Neural cell (in vitro differentiated cells): ENCODE measurements around the gene ASCC3. TPM values are rescaled to one million over a fixed set of nuclear protein-coding genes. Genes with fewer than 3 reads are reported as not detected.

Source experiments
- H2AFZ ChIP-seq: fragments of 200-600, 300-800 bp; sonication (generic), shearing (Covaris generic); 2 replicates; pipeline ENCODE4 v1.6.0; 2014; ENCODE audit warnings: low read depth, mild to moderate bottlenecking, antibody characterized with exemption, low read length, moderate library complexity
- H3F3A ChIP-seq: fragments of 200-600 bp; shearing (Covaris generic); 2 replicates; pipeline ENCODE4 v1.6.1; 2016; ENCODE audit warnings: mild to moderate bottlenecking, moderate library complexity, mixed read lengths, antibody characterized with exemption, low read length; ENCODE audit not compliant: insufficient read depth, poor library complexity, severe bottlenecking
- H3K27ac ChIP-seq: fragments of 200-600, 300-800 bp; sonication (generic), shearing (Covaris generic); 2 replicates; pipeline ENCODE4 v1.5.1; 2014; ENCODE audit warnings: mild to moderate bottlenecking, low read length, moderate library complexity
- H3K27me3 ChIP-seq: fragments of 300-800, 200-600 bp; sonication (generic), shearing (Covaris generic); 2 replicates; pipeline ENCODE4 v1.6.0; 2014; ENCODE audit warnings: mild to moderate bottlenecking, low read depth, low read length, moderate library complexity; ENCODE audit not compliant: insufficient read depth
- H3K36me3 ChIP-seq: fragments of 300-800, 200-600 bp; sonication (generic), shearing (Covaris generic); 2 replicates; pipeline ENCODE4 v1.5.1; 2014; ENCODE audit warnings: mild to moderate bottlenecking, antibody characterized with exemption, low read length, moderate library complexity; ENCODE audit not compliant: insufficient read depth
- H3K4me2 ChIP-seq: fragments of 300-800, 200-600 bp; sonication (generic), shearing (Covaris generic); 2 replicates; pipeline ENCODE4 v1.6.0; 2014; ENCODE audit warnings: mild to moderate bottlenecking, low read length
- H3K4me3 ChIP-seq: fragments of 300-800, 200-600 bp; sonication (generic), shearing (Covaris generic); 2 replicates; pipeline ENCODE4 v1.5.1; 2014; ENCODE audit warnings: mild to moderate bottlenecking, low read length, moderate library complexity
- H3K79me2 ChIP-seq: fragments of 200-600 bp; shearing (Covaris generic); replicated peaks from 2 replicates; pipeline ENCODE4 v1.6.0; 2014; ENCODE audit warnings: mild to moderate bottlenecking, low read length, moderate library complexity; ENCODE audit not compliant: insufficient read depth
- H3K9ac ChIP-seq: fragments of 300-800, 200-600 bp; sonication (generic), shearing (Covaris generic); 2 replicates; pipeline ENCODE4 v1.6.1; 2016; ENCODE audit warnings: mild to moderate bottlenecking, low read length, mixed read lengths
- H3K9me2 ChIP-seq: fragments of 200-600 bp; shearing (Covaris generic); 2 replicates; pipeline ENCODE4 v1.6.1; 2016; ENCODE audit warnings: mild to moderate bottlenecking, low read length, mixed read lengths; ENCODE audit not compliant: insufficient read depth
- H3K9me3 ChIP-seq: fragments of 200-600, 300-800 bp; sonication (generic), shearing (Covaris generic); 2 replicates; pipeline ENCODE4 v1.6.1; 2016; ENCODE audit warnings: mild to moderate bottlenecking, mixed run types, low read length, moderate library complexity, mixed read lengths
- H4K20me1 ChIP-seq: fragments of 200-600 bp; shearing (Covaris generic); 2 replicates; pipeline ENCODE4 v1.6.1; 2016; ENCODE audit warnings: mild to moderate bottlenecking, mixed run types; ENCODE audit not compliant: insufficient read depth
- EP300 ChIP-seq: fragments of 450-650 bp; conservative IDR thresholded peaks from 2 replicates; pipeline ENCODE4 v1.6.1; 2014; ENCODE audit warnings: antibody characterized with exemption, mild to moderate bottlenecking, moderate library complexity; ENCODE audit not compliant: poor library complexity, severe bottlenecking
- EZH2 ChIP-seq: fragments of 200-600, 300-800 bp; shearing (Covaris generic), sonication (generic); IDR thresholded peaks from 2 replicates; pipeline ENCODE4 v1.6.1; 2014; ENCODE audit warnings: antibody characterized with exemption, low read length, borderline replicate concordance, mild to moderate bottlenecking; ENCODE audit not compliant: insufficient read depth, poor library complexity, severe bottlenecking
- MXI1 ChIP-seq: fragments of 450-650 bp; conservative IDR thresholded peaks from 2 replicates; pipeline ENCODE4 v1.6.1; 2014; ENCODE audit warnings: antibody characterized with exemption, mild to moderate bottlenecking; ENCODE audit not compliant: poor library complexity, severe bottlenecking
- POLR2AphosphoS5 ChIP-seq: IDR thresholded peaks from 2 replicates; pipeline ENCODE4 v1.6.1; 2012
- RAD21 ChIP-seq: fragments of 450-650 bp; conservative IDR thresholded peaks from 2 replicates; pipeline ENCODE4 v1.6.1; 2014; ENCODE audit warnings: antibody characterized with exemption, mild to moderate bottlenecking, moderate library complexity
- REST ChIP-seq: IDR thresholded peaks from 2 replicates; pipeline ENCODE4 v1.6.1; 2012; ENCODE audit warnings: borderline replicate concordance
- SMC3 ChIP-seq: fragments of 450-650 bp; conservative IDR thresholded peaks from 2 replicates; pipeline ENCODE4 v1.6.1; 2014; ENCODE audit warnings: antibody characterized with exemption, mild to moderate bottlenecking, moderate library complexity; ENCODE audit not compliant: poor library complexity
- TAF1 ChIP-seq: IDR thresholded peaks from 2 replicates; pipeline ENCODE4 v1.6.1; 2012; ENCODE audit warnings: low read depth
- polyA plus RNA-seq: library from polyadenylated mRNA; depleted of rRNA; stranded (reverse); fragments of >200 nt; gene quantifications from 2 replicates; pipeline ENCODE4 v1.2.3, GENCODE V29; 2014

The ASCC3 gene
- polyA plus RNA-seq, 1 donor from 2014 or later, result 14.9 TPM

DNA sequence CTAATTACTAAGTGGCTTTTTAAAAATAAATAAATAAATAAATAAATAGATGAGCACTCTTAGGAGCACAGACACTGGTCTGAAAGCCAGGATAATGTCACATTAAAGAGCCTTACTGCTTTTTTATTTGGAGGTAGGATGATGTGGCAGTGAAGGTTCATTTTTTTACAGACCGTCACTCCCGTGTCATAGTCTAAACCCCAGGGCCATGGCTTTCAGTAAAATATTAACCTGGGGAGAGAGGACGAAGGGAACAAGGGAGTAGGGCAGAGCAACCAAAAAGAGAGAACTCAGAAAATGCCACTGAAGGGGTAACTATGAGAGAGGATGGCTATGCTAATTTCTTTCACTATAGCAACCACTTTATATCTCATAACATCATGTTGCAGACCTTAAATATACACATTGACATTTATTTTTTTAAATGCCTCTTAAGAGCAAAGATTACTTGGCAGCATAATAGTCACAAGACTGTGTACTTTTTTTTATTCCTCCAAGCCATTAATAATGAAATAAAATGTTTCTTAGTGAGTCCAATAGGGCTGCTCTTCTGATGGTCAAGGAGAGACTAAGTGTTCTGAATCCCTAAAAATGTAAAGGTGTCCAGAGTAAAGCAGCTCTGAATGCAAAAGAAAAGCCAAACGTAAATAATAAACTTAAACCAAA is 315.6 kb downstream of the ASCC3 start:
- Histone ChIP-seq H3K9ac (no peak overlapping the region), H4K20me1 (no peaks in the 10 kb centered on the region), H3K36me3 (no peaks in the 10 kb centered on the region), H3K4me3 (no peak overlapping the region), H3F3A (no peaks in the 10 kb centered on the region), H3K9me2 (no peaks in the 10 kb centered on the region), H3K27me3 (no peaks in the 10 kb centered on the region), H3K79me2 (no peaks in the 10 kb centered on the region), H3K4me2 (no peak overlapping the region), H3K27ac (no peak overlapping the region), H2AFZ (no peak overlapping the region), H3K9me3 (no peaks in the 10 kb centered on the region)
- TF ChIP-seq MXI1 (no peak), EP300 (no peak), SMC3 (no peak), EZH2 (no peak), RAD21 (no peak), TAF1 (no peak), REST (no peak)

- Histone ChIP-seq H3K36me3 (no peaks in the 10 kb centered on the region), H3K9ac (no peak overlapping the region), H3F3A (no peaks in the 10 kb centered on the region), H3K79me2 (no peaks in the 10 kb centered on the region), H3K27me3 (no peaks in the 10 kb centered on the region), H3K27ac (no peak overlapping the region), H3K4me3 (no peak overlapping the region), H3K9me3 (no peaks in the 10 kb centered on the region), H3K9me2 (no peaks in the 10 kb centered on the region), H3K4me2 (no peak overlapping the region), H4K20me1 (no peaks in the 10 kb centered on the region), H2AFZ (no peak overlapping the region)
- TF ChIP-seq TAF1 (no peak), POLR2AphosphoS5 (no peak), SMC3 (no peak), EP300 (no peak), REST (no peak), MXI1 (no peak)
Measured at GRCh38 chr6:100559859-100560258, 321.3 kb downstream of the ASCC3 start.
